ENCODE measurements around the gene TAF11L12. TPM values are rescaled to one million over a fixed set of nuclear protein-coding genes. Genes with fewer than 3 reads are reported as not detected.
"Not testable (repeated sequence)": the region's sequence is repeated elsewhere in the genome, so short reads cannot be mapped to it uniquely, and the experiment has no call there.

Gene TAF11L12
- total RNA-seq: not detected

GRCh38 chr5:17610092-17610491 lies at the start of gene TAF11L12:
TSS of gene TAF11L12 (plus strand) at chr5:17610392.
- H3K4me3 Mint-ChIP-seq; DNase-seq; H3K36me3 Mint-ChIP-seq; H3K4me1 Mint-ChIP-seq (ENCODE audit: low read depth); H3K27me3 Mint-ChIP-seq; POLR2A ChIA-PET; H3K27ac Mint-ChIP-seq; H3K9me3 Mint-ChIP-seq; intact Hi-C loops (cut with micrococcal nuclease); CTCF ChIA-PET: not testable (repeated sequence)

GRCh38 chr5:17585658-17586057 lies 24.5 kb upstream of the TAF11L12 start, which contains the start of gene TAF11L7:
TSS of gene TAF11L7 (minus strand) at chr5:17585758.
- H3K9me3 Mint-ChIP-seq; H3K4me3 Mint-ChIP-seq; CTCF ChIA-PET; POLR2A ChIA-PET; H3K4me1 Mint-ChIP-seq (ENCODE audit: low read depth); H3K27ac Mint-ChIP-seq; intact Hi-C loops (cut with micrococcal nuclease); H3K27me3 Mint-ChIP-seq; DNase-seq; H3K36me3 Mint-ChIP-seq: not testable (repeated sequence)

- H3K36me3 Mint-ChIP-seq; DNase-seq; H3K9me3 Mint-ChIP-seq; intact Hi-C loops (cut with micrococcal nuclease); H3K4me1 Mint-ChIP-seq (ENCODE audit: low read depth); H3K4me3 Mint-ChIP-seq; CTCF ChIA-PET; H3K27me3 Mint-ChIP-seq; H3K27ac Mint-ChIP-seq; POLR2A ChIA-PET: not testable (repeated sequence)
These were observed 19.3 kb upstream of the TAF11L12 start, which contains the start of gene TAF11L8 for GRCh38 chr5:17590860-17591259. TSS of gene TAF11L8 (minus strand) at chr5:17590960.

- H3K36me3 Mint-ChIP-seq; H3K27ac Mint-ChIP-seq; H3K4me1 Mint-ChIP-seq (ENCODE audit: low read depth); H3K4me3 Mint-ChIP-seq; H3K27me3 Mint-ChIP-seq; DNase-seq; H3K9me3 Mint-ChIP-seq; POLR2A ChIA-PET; intact Hi-C loops (cut with micrococcal nuclease); CTCF ChIA-PET: not testable (repeated sequence)
These were observed 15.9 kb upstream of the TAF11L12 start, which contains the start of gene TAF11L9 for GRCh38 chr5:17594255-17594654. TSS of gene TAF11L9 (minus strand) at chr5:17594394.

GRCh38 chr5:17597728-17598127 lies 12.5 kb upstream of the TAF11L12 start, which contains the start of gene TAF11L10:
TSS of gene TAF11L10 (minus strand) at chr5:17597828.
- H3K27me3 Mint-ChIP-seq; POLR2A ChIA-PET; H3K9me3 Mint-ChIP-seq; H3K4me1 Mint-ChIP-seq (ENCODE audit: low read depth); H3K4me3 Mint-ChIP-seq; CTCF ChIA-PET; intact Hi-C loops (cut with micrococcal nuclease); H3K36me3 Mint-ChIP-seq; DNase-seq; H3K27ac Mint-ChIP-seq: not testable (repeated sequence)

GRCh38 chr5:17603880-17604279 lies 6.3 kb upstream of the TAF11L12 start, which contains the start of gene TAF11L11:
TSS of gene TAF11L11 (plus strand) at chr5:17604183.
- CTCF ChIA-PET; H3K27me3 Mint-ChIP-seq; DNase-seq; H3K4me1 Mint-ChIP-seq (ENCODE audit: low read depth); H3K36me3 Mint-ChIP-seq; H3K4me3 Mint-ChIP-seq; H3K27ac Mint-ChIP-seq; POLR2A ChIA-PET; H3K9me3 Mint-ChIP-seq; intact Hi-C loops (cut with micrococcal nuclease): not testable (repeated sequence)

GRCh38 chr5:17604951-17605350 lies 5.2 kb upstream of the TAF11L12 start:
- POLR2A ChIA-PET: no interaction called here
- Mint-ChIP-seq H3K9me3 (peaks cover 8% of the 10 kb centered on the region), H3K4me3 (no peak overlapping the region), H3K36me3 (no peaks in the 10 kb centered on the region), H3K27ac (no peak overlapping the region), H3K27me3 (no peaks in the 10 kb centered on the region), H3K4me1 (ENCODE audit: low read depth) (no peaks in the 10 kb centered on the region)
- no peak for DNase-seq
- CTCF ChIA-PET: no interaction called here
- intact Hi-C loops (cut with micrococcal nuclease): no loop called here

GRCh38 chr5:17607461-17607860 lies 2.7 kb upstream of the TAF11L12 start:
- H3K27me3 Mint-ChIP-seq; H3K27ac Mint-ChIP-seq; DNase-seq; H3K4me1 Mint-ChIP-seq (ENCODE audit: low read depth); CTCF ChIA-PET; intact Hi-C loops (cut with micrococcal nuclease); POLR2A ChIA-PET; H3K36me3 Mint-ChIP-seq; H3K4me3 Mint-ChIP-seq: not testable (repeated sequence)
- peaks cover 11% of the 10 kb centered on the region for H3K9me3 Mint-ChIP-seq

GRCh38 chr5:17614872-17615605 lies 4.8 kb downstream of the TAF11L12 start:
- no peaks in the 10 kb centered on the region for H3K36me3 Mint-ChIP-seq
- no peak overlapping the region for H3K4me3 Mint-ChIP-seq
- intact Hi-C loops (cut with micrococcal nuclease): no loop called here
- peaks cover 8% of the 10 kb centered on the region for H3K9me3 Mint-ChIP-seq
- H3K4me1 Mint-ChIP-seq (ENCODE audit: low read depth): no peaks in the 10 kb centered on the region
- ChIA-PET POLR2A (no interaction called here), CTCF (no interaction called here)
- no peak for DNase-seq
- no peak overlapping the region for H3K27ac Mint-ChIP-seq
- H3K27me3 Mint-ChIP-seq: no peaks in the 10 kb centered on the region

GRCh38 chr5:17619354-17619753 lies 9.2 kb downstream of the TAF11L12 start:
- Mint-ChIP-seq H3K27me3 (no peaks in the 10 kb centered on the region), H3K27ac (no peak overlapping the region), H3K36me3 (no peaks in the 10 kb centered on the region), H3K9me3 (peaks cover 4% of the 10 kb centered on the region), H3K4me3 (no peak overlapping the region), H3K4me1 (ENCODE audit: low read depth) (no peaks in the 10 kb centered on the region)
- intact Hi-C loops (cut with micrococcal nuclease): no loop called here
- ChIA-PET CTCF (interaction anchor here (0.7 kb wide), 1 partner anchor 179 kb away, joined by 3 read pairs; no protein-coding TSS in a partner anchor), POLR2A (no interaction called here)
- no peak for DNase-seq

- H3K4me1 Mint-ChIP-seq (ENCODE audit: low read depth): no peaks in the 10 kb centered on the region
- H3K9me3 Mint-ChIP-seq: peaks cover 6% of the 10 kb centered on the region
- no peaks in the 10 kb centered on the region for H3K36me3 Mint-ChIP-seq
- H3K4me3 Mint-ChIP-seq: no peak overlapping the region
- no peak overlapping the region for H3K27ac Mint-ChIP-seq
- no peak for DNase-seq
- intact Hi-C loops (cut with micrococcal nuclease): no loop called here
- CTCF ChIA-PET: no interaction called here
- POLR2A ChIA-PET: no interaction called here
- no peaks in the 10 kb centered on the region for H3K27me3 Mint-ChIP-seq
These were observed 10.4 kb downstream of the TAF11L12 start for GRCh38 chr5:17620627-17621026.

GRCh38 chr5:17625686-17626085 lies 15.5 kb downstream of the TAF11L12 start:
- Mint-ChIP-seq H3K27me3 (no peaks in the 10 kb centered on the region), H3K9me3 (peaks cover 4% of the 10 kb centered on the region), H3K4me1 (ENCODE audit: low read depth) (no peaks in the 10 kb centered on the region), H3K36me3 (no peaks in the 10 kb centered on the region), H3K4me3 (no peak overlapping the region), H3K27ac (no peak overlapping the region)
- CTCF ChIA-PET: no interaction called here
- intact Hi-C loops (cut with micrococcal nuclease): no loop called here
- POLR2A ChIA-PET: no interaction called here
- DNase-seq: no peak

GRCh38 chr5:17631788-17632187 lies 21.6 kb downstream of the TAF11L12 start, which contains the start of gene TAF11L13:
TSS of gene TAF11L13 (plus strand) at chr5:17632088.
- H3K4me3 Mint-ChIP-seq; intact Hi-C loops (cut with micrococcal nuclease); CTCF ChIA-PET; H3K27me3 Mint-ChIP-seq; H3K9me3 Mint-ChIP-seq; DNase-seq; POLR2A ChIA-PET; H3K27ac Mint-ChIP-seq; H3K4me1 Mint-ChIP-seq (ENCODE audit: low read depth); H3K36me3 Mint-ChIP-seq: not testable (repeated sequence)

All from activated CD4-positive, alpha-beta memory T cell treated with anti-CD3 and anti-CD28 coated beads for 36 hours (primary cell).